ENCODE measurements around the gene UGT3A2. TPM values are rescaled to one million over a fixed set of nuclear protein-coding genes. Genes with fewer than 3 reads are reported as not detected.

UGT3A2 gene
- total and polyA plus RNA-seq, 2 of the 8 experiments (the other 6 are each of a cell fraction or from before 2014, with no cell fraction given), result 19.4 to 28.8 TPM

- Histone ChIP-seq H3K4me2 (ENCODE audit: insufficient read depth in 1 of 2, low read depth in 2 of 2, low read length in 2 of 2) (no peak overlapping the region), H3K9me3 (ENCODE audit: insufficient read depth in 2 of 2, low read depth in 1 of 2, low read length in 1 of 2) (no peaks in the 10 kb centered on the region)
- TF ChIP-seq RAD21 (IDR thresholded peaks at IDR 0.05 in 1 of 2, conservative IDR thresholded peaks at IDR 0.05 in 1 of 2; ENCODE audit: low read depth in 2 of 2, low read length in 2 of 2), result peak; percentile 80 to 83
Measured at GRCh38 chr5:36041537-36041845, 25.2 kb downstream of the UGT3A2 start.

More at GRCh38 chr5:36041537-36041845, 25.2 kb downstream of the UGT3A2 start:
- H3K14ac ChIP-seq (ENCODE audit: insufficient read length), result no peak overlapping the region
- peaks cover 0 to 4% (median 0%) of the 10 kb centered on the region in 4 experiments; a peak in 2 of 8 replicates for H3K36me3 ChIP-seq (ENCODE audit: control insufficient read depth in 2 of 4, insufficient read depth in 4 of 4, low read length in 3 of 4)
- no peaks in the 10 kb centered on the region for H3K27me3 ChIP-seq (replicated peaks in 1 of 4; ENCODE audit: control insufficient read depth in 3 of 4, extremely low read depth in 1 of 4, insufficient read depth in 3 of 4, low read length in 3 of 4)
- H3K4ac ChIP-seq (replicated peaks; ENCODE audit: insufficient read length, low read depth, low read length), result no peak overlapping the region
- H4K20me1 ChIP-seq (replicated peaks in 1 of 2; ENCODE audit: control insufficient read depth in 1 of 2, insufficient read depth in 2 of 2, low read length in 2 of 2), result no peaks in the 10 kb centered on the region
- DNase-seq (ENCODE audit: low read depth in 1 of 2, low spot score in 2 of 2) (no peak), FAIRE-seq (peak; percentile 95)
- H3K56ac ChIP-seq (replicated peaks; ENCODE audit: insufficient read length, low read depth, low read length), result no peak overlapping the region
- no peak overlapping the region for H3K4me3 ChIP-seq (ENCODE audit: extremely low read depth in 1 of 4, insufficient read depth in 2 of 4, low read depth in 3 of 4, low read length in 4 of 4)
- H3K23ac ChIP-seq (ENCODE audit: insufficient read length), result no peak overlapping the region
- no peaks in the 10 kb centered on the region for H3K79me1 ChIP-seq (ENCODE audit: low read depth, low read length)
- H2BK15ac ChIP-seq (ENCODE audit: low read length), result no peak overlapping the region
- no peak overlapping the region for H4K8ac ChIP-seq (ENCODE audit: extremely low read depth, insufficient read depth, low read length)
- H2BK120ac ChIP-seq (replicated peaks; ENCODE audit: low read depth, low read length), result no peak overlapping the region
- ChIA-PET CTCF (ENCODE audit: partially characterized antibody) (interaction anchor here (0.6 to 2.6 kb wide), 19 partner anchors 9 to 204 kb away, joined by 3 to 14 read pairs (median 3); no protein-coding TSS in a partner anchor), POLR2A (ENCODE audit: partially characterized antibody) (no interaction called here)
- H3K4me1 ChIP-seq (replicated peaks in 1 of 4; ENCODE audit: control insufficient read depth in 3 of 4, insufficient read depth in 4 of 4, low read length in 3 of 4), result peaks cover 0 to 6% (median 1%) of the 10 kb centered on the region in 4 experiments; a peak in 3 of 7 replicates
- H3K79me2 ChIP-seq (ENCODE audit: control insufficient read depth in 1 of 2, insufficient read depth in 2 of 2, low read length in 2 of 2), result no peaks in the 10 kb centered on the region
- no peaks in the 10 kb centered on the region for H3K23me2 ChIP-seq (ENCODE audit: low read depth, low read length)
- H4K91ac ChIP-seq (replicated peaks; ENCODE audit: insufficient read length, low read length), result no peak overlapping the region
- no peak overlapping the region for H2BK20ac ChIP-seq (ENCODE audit: low read length)
- no peak overlapping the region for H3K27ac ChIP-seq (ENCODE audit: low read depth, low read length)
- H2AK5ac ChIP-seq (ENCODE audit: low read depth, low read length), result no peak overlapping the region
- no peak overlapping the region for H2AFZ ChIP-seq (ENCODE audit: low read length)
- H2BK5ac ChIP-seq (ENCODE audit: low read depth, low read length), result no peak overlapping the region
- H3K18ac ChIP-seq (ENCODE audit: extremely low read depth, low read length), result no peak overlapping the region
- H2BK12ac ChIP-seq (ENCODE audit: low read depth, low read length), result no peak overlapping the region
- H3K9ac ChIP-seq (replicated peaks in 1 of 4; ENCODE audit: extremely low read depth in 1 of 4, low read depth in 3 of 4, low read length in 3 of 4), result no peak overlapping the region
- H4K5ac ChIP-seq (ENCODE audit: insufficient read length, low read depth, low read length), result no peak overlapping the region

Measured in H1 (cell line).